Omental fat pad (tissue), 4 donors: Measurements from ENCODE around the gene CHRM4. TPM values are rescaled to one million over a fixed set of nuclear protein-coding genes. Genes with fewer than 3 reads are reported as not detected.

ENCODE experiments used
- ATAC-seq: fragments of 150-250 bp; one replicate; pipeline ENCODE4 v1.9.1; 2016; ENCODE audit warnings: mild to moderate bottlenecking, moderate library complexity; ENCODE audit not compliant: low FRiP score
- DNase-seq: peaks from one replicate; pipeline ENCODE4 v3.0.0-alpha.2; 2019; ENCODE audit warnings: low spot score
- total RNA-seq, 4 donors: library from RNA; depleted of rRNA; stranded (reverse); fragments of >200 nt; gene quantifications; one replicate each; pipeline ENCODE4 v1.1.0, GENCODE V29; 2016
- TF ChIP-seq, protein P1 (sequence below), 3 donors: fragments of 450-650 bp; IDR thresholded peaks; one replicate each; pipeline ENCODE4 v1.5.1; 2016 to 2017; ENCODE audit warnings: antibody characterized with exemption in 3 of 3, mild to moderate bottlenecking in 3 of 3, moderate library complexity in 2 of 3

The CHRM4 gene
- total RNA-seq, 4 donors from 2014 or later = 0.63 to 0.74 TPM; not detected in 2

DNA sequence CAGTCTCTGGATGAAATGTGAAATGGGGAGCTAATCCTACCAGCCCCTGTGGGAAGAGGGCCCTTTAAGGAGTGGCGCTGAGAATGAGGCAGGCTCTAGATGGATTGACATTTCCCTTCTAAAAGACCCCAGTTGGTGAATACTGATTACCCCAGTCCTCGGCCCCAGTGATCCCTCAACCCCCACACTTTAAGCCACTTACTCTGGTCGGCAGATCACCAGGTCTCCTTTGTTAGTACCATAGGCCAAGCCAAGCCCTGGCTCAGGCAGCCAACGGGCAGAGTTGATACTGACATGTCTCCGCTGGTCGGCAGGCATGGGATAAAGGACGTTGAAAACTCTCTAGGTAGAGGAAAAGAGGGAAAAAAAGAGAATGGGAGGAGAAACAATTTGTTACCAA lies 26.1 kb upstream of the CHRM4 start:
- DNase-seq (no peak), ATAC-seq (no peak)
- TF ChIP-seq, protein P1, sequence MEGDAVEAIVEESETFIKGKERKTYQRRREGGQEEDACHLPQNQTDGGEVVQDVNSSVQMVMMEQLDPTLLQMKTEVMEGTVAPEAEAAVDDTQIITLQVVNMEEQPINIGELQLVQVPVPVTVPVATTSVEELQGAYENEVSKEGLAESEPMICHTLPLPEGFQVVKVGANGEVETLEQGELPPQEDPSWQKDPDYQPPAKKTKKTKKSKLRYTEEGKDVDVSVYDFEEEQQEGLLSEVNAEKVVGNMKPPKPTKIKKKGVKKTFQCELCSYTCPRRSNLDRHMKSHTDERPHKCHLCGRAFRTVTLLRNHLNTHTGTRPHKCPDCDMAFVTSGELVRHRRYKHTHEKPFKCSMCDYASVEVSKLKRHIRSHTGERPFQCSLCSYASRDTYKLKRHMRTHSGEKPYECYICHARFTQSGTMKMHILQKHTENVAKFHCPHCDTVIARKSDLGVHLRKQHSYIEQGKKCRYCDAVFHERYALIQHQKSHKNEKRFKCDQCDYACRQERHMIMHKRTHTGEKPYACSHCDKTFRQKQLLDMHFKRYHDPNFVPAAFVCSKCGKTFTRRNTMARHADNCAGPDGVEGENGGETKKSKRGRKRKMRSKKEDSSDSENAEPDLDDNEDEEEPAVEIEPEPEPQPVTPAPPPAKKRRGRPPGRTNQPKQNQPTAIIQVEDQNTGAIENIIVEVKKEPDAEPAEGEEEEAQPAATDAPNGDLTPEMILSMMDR (IDR thresholded peaks at IDR 0.05) = no peak

DNA sequence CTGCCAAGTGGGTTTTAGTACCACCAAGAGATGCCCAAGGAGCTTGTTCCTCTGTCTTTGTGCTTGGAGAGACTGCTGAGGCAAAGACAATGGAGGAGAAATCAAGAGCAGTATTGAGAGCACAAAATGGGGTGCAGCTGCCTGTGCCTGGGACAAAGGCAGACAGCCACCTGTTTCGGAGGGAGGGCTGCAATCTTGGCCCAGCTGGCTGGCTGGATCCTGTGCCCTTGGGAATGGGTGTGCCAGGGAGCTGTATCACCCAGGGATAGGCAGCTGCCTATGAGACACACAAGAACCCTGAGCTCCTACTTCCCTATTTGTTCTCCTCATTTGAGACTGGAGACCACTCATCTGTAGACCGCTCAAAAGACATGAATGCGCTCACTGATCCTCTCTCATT lies 23.3 kb upstream of the CHRM4 start:
- TF ChIP-seq, protein P1 (IDR thresholded peaks at IDR 0.05) = no peak
- DNase-seq = no peak
- ATAC-seq = no peak

DNA sequence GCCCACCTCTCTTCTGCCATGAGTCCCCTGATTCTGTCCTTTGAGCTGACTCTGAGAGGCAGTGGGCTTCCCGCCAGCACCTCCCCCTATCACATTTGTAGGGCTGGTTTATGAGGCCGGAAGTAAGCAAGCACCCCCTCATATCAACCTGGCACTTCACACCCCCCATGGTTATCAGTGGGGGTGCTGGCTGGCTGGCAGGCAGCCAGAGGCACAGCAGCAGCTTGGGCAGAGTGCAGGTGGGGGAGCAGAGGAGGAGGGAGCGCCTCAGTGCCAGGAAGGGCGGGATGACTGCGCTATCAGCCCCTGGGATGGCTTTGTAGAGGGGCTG lies 22.9 kb upstream of the CHRM4 start:
- ATAC-seq (no peak), DNase-seq (no peak)
- TF ChIP-seq, protein P1 (IDR thresholded peaks at IDR 0.05) = no peak

DNA sequence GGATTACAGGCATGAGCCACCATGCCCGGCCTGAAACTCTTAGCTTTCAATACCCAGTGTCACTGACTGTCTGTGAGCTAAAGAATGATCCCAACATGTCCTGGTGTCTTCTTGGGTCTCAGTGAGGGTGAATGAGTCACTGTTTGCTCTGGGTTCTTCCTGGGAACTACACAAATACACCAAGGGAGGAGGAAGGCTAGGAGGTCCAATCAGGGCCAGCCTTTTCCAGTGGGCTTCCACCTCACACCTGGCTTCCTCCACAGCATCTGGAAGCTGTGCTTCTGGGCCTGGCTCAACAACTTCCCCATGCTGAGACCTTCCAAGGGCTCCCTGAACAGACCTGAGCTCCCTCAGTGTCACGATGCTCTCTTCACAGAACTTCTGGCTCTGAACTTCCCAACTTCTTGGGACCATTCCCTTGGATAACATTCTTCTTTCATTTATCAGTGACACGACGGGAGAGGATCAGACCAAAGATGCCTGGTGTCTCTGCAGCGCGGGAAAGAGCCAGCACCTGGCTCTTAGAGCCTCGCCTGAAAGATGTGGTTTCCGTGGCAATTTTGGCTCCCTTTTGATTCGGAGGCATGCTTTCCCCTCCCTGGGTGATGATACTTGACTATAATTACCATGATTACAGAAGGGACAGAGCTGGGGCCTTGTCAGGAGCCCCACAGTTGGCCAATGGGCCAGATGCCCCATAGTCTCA lies 22.3 kb upstream of the CHRM4 start:
- TF ChIP-seq, protein P1 (IDR thresholded peaks at IDR 0.05) = no peak
- no peak for ATAC-seq
- DNase-seq = no peak

DNA sequence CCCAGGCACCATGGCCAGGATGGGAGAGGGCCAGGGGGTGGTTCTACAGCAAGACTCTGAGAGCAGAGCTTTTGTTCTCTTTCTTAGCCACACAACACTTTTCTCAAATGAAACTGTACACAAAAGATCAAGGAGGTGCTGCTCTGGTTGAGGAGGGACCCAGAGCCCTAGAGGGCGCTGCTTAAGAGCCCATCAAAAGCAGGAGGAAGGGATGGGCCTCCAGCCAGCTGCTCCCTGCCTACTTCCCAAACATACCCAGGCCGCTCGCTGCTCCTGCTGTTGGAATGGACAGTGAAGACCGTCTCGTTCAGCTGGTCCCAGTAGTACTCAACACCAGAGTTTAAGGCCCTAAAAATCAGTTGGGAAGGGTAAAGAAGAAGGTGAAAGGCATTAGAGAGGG lies 18.4 kb upstream of the CHRM4 start:
- TF ChIP-seq, protein P1 (IDR thresholded peaks at IDR 0.05) = no peak
- no peak for DNase-seq
- no peak for ATAC-seq

DNA sequence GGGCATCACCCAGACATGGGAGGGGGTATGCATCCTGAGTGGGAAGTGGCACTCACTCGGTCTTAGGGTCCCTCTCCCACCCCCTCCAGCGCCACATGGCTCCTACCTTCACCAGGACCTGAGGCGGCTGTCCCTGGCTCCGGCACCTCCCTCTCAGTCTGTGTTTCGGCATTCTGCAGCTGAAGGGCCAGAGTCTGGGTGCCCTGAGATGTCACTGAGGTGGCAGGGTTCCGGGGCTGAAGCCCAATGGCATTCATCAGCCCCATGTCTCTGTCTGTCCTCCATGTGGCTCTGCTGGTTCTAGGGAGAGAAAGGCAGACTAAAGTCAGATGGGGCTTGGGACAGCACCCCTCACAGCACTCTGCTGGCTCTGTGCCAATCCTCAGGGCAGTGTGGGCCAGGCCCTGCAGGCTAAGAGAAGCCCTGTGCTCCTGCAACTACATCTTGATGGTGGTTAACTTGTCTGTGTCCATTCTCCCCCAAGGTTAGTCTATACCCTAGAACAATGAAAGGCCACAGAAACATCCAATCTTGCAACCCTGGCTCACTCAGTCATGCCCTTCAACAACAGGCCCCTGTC lies 16.9 kb upstream of the CHRM4 start:
- TF ChIP-seq, protein P1 (IDR thresholded peaks at IDR 0.05) = no peak
- DNase-seq (no peak), ATAC-seq (no peak)

DNA sequence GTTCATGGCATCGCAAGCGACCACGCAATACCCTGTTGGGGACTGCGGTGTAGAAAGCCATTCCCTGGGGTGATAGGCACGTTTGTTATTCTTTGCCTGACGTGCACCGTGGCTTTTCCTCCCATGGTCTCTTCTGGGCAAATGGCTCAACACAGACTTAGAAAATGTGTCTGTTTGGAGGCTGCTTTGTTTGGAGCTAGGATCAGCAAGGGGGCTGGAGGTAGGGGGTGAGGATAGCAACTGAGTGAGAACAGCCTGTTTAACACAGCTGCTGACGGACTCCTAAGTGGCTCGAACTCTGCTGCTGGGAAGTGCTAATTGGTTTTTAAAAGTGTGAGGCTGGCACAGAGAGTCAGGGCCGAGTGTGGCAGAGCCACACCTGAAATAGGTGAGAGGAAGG lies 16.1 kb upstream of the CHRM4 start:
- ATAC-seq = no peak
- TF ChIP-seq, protein P1 (IDR thresholded peaks at IDR 0.05) = no peak
- DNase-seq = no peak
